ENCODE results near the gene RPL15.

The RPL15 gene

DNA sequence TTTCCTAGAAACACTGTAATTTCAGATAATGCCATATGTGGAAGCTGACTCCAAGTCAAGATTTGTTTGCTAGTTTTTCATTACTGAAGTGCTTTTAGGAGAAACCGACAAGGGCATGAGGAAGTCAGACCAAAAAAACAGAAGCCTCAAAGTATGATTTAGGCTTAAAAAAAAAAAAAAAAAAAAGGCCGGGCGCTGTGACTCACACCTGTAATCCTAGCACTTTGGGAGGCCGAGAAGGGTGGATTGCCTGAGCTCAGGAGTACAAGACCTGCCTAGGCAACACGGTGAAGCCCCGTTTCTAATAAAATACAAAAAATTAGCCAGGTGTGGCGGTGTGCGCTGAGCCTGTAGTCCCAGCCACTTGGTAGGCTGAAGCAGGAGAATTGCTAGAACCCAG is 11.6 kb downstream of the RPL15 start:
- no peak for DNase-seq (ENCODE audit: low read depth in 2 of 2)

DNA sequence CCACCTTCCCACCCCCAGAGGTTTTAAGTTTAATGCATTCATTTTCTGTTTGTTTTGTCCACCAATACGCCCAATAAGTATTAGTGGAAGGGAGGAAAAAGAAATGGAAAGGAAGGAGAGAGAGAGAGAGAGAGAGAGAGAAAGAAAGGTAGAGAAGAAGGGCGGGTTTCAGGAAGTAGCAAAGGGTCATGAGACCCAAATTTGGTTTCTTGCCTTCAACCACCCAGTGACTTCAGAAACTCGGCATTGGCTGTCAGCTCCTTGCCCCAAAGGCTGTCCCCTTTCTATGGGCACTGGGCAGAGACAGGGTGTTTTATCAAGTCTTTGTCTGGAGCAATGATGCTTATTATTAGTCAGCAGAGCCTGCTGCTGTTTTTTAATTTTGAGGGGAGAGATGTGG is 14.7 kb downstream of the RPL15 start:
- DNase-seq (ENCODE audit: low read depth in 2 of 2) = no peak

DNA sequence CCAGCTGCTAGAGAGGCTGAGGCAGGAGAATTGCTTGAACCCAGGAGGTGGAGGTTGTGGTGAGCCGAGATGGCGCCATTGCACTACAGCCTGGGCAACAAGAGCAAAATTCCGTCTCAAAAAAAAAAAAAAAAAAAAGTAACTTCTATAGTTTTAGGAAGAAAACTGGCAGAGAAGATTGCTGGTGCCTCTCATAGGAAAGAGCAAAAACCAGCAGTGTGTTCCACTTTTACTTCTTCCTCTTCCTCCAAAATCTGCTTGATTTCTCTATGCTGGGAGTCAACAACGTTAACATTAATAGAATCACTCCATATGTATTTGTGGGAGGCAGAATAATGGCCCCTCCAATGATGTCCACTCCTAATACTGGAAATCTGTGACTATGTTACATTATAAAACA is 15.6 kb downstream of the RPL15 start:
- DNase-seq (ENCODE audit: low read depth in 2 of 2) = no peak

DNA sequence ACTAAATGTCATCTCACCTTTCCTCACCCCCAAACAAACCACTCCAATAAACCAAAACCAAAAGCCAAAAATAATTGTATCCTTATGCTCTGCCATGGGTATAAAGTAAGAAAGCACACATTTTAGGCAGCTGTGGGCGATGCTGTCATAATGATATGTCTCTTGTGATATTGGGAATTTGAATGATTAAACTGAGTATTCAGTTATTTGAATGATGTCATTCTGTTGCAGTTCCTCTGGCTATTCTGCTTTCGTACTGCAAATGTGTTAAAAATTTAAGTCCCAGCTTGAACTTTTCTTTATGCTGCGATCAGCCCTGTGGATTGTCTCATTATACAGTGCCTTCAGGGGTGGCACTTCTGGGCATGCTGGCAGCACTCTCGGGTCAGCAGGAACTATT is 17.3 kb downstream of the RPL15 start:
- no peak for DNase-seq (ENCODE audit: low read depth in 2 of 2)

DNA sequence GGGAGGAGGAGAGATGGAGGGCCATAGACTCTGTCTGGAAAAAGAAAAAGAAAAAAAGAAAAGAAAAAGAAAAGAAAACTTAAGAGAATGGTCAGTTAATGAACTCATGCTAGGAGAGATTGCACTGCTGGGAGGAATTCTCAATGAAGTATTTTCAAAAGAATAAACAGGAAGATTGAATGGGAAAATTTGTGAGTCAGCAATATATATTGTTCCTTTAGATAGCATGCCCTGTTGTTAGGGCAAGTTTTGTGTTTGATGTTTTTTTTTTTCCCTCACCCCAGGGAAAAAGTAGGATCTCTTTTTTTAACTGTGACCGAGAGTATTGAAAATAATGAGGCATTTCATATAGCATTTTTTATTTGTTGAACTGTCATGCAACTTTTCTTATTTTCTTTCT is 20.4 kb downstream of the RPL15 start:
- no peak for DNase-seq (ENCODE audit: low read depth in 2 of 2)

DNA sequence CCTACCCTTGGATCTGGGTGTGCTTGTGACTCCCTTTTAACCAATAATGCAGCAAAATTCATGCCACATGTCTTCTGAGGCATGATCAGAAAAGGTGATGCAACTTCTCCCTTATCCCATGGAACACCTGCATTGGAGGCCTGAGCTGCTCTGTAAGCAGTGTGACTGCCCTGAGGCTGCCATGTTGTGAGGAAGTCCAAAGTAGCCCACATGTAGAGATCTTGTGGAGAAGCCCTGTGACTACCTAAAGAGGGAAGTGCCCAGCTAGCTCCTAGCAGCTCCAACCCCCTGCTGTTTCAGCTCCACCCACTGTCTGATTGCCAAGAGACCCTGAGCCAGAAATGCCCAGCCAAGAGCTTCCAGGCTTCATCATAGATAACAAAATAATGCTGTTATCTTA is 21.8 kb downstream of the RPL15 start:
- DNase-seq (ENCODE audit: low read depth in 2 of 2) = no peak

DNA sequence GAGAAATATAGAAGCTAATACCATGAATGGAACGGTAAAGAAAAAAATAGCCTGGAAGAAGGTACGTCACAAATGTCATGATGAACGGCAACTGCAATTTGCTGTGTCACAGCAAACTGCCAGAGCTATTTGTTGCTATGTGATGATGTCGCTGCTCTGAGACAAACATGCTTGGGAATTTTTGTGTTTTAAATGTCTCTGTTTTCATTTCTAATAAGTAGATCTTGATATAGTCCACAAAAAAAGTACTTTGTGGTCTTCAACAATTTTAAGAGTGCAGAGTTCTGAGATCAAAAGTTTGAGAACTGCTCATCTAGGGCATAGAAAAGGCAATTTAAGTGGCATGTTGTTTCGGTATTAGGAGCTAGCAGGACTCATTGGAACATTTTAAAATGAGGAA is 23.8 kb downstream of the RPL15 start:
- no peak for DNase-seq (ENCODE audit: low read depth in 2 of 2)

DNA sequence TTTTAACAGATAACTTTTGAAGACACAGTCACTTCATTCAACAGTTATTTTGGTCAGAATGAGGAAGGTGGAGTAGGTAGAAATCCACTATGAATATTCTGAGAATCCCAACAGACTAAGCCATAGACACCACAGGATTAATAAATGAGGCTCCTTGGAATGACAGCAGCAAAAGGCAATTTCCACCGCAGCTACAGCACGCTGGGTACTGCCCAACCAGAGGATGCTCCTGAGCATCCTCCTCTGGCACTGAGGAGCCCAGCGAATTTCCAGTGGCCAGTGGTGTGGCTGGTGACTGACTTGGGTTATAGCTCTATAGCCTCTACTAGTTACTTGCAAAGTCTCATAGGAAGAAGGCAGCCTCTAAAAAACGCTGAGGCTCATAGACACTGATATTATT is 24.5 kb downstream of the RPL15 start:
- no peak for DNase-seq (ENCODE audit: low read depth in 2 of 2)

DNA sequence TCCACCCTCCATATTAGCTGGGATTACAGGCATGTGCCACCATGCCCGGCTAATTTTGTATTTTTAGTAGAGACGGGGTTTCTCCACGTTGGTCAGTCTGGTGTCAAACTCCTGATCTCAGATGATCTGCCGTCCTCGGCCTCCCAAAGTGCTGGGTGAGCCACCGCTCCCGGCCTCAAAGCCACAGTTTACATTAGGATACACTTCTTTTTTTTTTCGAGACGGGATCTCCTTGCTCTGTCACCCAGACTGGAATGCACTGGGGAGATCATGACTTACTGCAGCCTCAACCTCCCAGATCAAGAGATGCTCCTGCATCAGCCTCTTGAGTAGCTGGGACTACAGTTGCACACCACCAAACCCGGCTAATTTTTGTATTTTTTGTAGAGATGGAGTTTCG is 25.6 kb downstream of the RPL15 start:
- no peak for DNase-seq (ENCODE audit: low read depth in 2 of 2)

DNA sequence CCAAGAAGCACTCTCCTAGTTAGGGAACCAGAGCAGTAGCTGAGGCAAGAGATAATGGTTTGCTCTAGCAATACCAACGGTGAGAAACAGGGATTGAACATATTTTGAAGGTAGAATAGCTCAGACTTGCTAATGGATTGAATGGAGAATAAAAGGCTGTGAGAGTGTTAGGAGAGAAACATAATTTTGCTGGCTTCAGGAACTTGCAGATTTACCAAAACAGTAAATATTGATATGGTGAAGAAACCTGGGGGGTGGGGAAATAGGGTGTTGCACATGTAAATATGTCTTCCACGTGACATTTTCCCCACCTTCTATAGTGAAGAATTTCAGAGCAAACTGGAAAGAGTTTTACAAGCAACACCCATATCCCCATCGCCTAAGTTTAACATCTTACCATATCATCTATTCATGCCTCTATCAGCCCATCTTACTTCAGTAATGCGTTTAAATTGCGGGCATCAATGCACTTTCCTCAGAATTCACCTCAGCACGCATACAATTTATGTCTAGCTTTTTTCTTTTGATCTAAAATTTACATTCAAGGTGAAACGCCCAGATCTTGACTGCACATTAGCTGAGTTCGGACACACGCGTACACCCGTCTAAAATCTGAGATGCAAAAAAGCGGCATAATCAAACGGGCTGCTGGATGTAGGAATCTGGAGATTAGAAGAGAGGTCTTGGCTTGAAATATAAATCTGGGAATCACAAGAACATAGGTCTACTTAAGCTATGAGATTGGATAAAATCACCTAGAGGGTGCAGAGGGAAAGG is 27.3 kb downstream of the RPL15 start:
- DNase-seq (ENCODE audit: low read depth in 2 of 2) = no peak

DNA sequence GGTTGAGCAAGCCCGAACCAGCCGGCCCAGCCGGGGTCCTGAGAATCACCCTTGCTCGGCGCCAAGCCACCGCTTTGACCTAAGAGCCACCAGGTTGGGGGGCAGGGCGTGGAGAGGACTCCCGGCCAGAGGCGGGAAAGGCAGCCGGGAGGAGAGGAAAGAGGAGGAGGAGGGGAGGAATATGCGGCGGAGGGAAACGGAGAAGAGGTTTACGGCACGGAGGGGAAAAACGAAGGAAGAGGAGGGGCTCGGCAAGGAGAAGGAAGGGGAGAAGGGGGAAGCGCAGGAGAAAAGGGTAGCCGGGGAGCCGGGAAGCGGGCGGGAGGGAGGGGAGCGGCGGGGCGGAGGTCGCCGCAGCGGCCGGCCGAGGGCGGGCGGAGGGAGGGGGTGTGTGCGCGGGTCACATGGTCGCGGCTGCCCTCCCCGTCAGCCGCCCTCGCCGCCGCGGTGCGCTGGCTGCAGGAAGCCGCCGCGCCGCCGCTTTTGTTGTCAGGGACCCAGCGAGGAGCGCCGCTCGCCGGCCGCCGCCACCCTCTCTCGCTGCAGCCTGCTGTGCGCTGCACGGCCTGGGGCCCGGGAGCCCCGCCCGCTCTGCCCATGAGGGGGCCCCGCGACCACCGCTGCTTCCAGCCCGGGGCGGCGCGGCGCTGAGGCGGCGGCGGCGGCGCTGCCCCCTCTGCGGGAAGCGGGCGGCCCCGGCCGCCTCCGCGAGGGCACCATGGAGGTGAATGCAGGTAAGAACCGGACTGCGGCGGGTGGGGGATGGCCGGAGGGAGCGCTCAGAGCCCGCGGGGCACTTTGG is 28.1 kb downstream of the RPL15 start, which contains the start of gene NR1D2:
NR1D2 (plus strand) TSS at position 426 of the 802 bp plus-strand sequence; CDS start at position 719, 293 bp downstream.
- peak; percentile 64 to 66 for DNase-seq (ENCODE audit: low read depth in 2 of 2)

DNA sequence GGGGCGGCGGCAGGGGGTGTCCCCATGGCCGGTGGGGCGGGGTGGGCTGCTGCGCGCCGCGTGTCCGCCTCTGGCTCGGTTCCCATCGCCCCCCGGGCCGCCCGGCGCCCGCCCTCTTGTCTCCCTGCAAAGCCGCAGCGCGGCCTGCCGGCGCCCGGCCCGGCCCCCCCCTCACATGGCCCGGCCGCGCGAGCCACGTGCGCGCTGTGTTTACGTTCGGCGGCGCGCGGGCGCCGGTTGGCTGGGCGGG is 28.7 kb downstream of the RPL15 start:
- DNase-seq (ENCODE audit: low read depth in 2 of 2) = no peak

DNA sequence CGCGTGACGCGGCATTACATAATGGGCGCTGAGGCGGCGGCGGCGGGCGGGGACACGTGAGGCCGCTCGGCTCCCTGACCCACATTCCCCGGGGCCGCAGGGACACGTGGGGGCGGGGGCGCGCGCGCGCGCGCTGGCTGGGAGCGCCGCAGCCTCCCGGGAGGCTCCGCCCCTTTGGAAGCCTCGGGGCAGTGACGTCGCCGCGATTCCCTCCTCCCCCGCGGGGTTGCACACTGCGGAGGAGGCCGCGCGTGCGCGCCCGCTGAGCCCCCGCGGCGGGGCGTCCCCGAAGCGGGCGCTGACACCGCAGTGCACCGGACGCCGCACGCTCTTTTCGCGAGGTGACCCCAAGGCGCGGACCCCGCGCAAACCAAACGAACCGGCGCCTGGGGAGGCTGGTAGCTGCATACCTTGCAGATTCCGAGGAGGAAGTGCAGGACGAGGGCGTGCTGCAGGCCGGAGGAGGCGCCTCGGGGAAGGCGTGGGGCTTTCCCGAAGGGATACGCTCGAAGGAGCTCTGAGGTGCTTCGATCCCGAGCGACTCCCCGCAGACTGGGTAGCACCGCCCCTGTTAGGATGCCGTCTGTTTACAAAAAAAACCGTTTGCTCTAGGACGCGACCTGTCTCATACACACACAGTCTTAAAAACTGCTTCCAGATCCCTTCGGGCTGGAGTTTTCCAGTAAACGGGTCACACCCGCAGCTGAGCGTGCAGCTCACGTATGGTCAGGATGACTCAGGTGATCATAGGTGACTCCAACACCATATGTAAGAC is 29.2 kb downstream of the RPL15 start:
- DNase-seq (ENCODE audit: low read depth in 2 of 2) = peak; percentile 97 to 98

DNA sequence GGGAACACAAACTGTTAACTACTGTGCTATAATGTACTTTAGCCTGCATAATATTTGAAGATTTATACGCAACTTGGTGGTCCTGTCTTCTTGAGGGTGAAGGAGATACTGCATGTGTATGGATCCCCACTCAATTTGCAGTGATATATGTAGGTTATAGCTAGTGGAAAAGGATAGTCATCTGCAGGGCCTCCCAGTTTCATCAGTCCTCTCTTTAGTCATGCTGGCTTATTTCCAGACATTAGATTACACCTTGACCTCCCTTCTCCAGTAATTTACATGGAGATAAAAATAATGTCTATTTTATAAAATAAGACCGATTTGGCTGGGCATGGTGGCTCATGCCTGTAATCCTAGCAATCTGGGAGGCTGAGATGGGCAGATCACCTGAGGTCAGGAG is 31.8 kb downstream of the RPL15 start:
- DNase-seq (ENCODE audit: low read depth in 2 of 2) = no peak

DNA sequence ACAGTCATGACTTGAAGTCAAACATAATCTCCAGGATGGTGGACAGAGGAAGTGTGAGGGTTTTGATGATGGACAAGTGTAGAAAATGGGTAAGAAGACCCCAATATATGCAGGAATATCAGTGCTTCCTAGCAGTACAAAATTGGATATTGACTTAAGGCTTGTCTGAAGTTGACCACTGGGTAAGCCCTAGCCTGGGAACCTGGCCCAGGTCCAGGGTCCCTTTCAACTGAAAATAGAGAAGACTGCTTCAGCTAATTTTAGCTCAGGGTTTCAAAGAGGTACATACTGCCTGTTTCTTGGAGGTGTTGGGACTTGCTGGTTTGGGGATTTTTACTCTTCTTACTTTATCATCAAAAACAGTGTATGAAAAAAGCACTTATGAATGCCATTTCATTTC is 32.9 kb downstream of the RPL15 start:
- DNase-seq (ENCODE audit: low read depth in 2 of 2) = no peak

DNA sequence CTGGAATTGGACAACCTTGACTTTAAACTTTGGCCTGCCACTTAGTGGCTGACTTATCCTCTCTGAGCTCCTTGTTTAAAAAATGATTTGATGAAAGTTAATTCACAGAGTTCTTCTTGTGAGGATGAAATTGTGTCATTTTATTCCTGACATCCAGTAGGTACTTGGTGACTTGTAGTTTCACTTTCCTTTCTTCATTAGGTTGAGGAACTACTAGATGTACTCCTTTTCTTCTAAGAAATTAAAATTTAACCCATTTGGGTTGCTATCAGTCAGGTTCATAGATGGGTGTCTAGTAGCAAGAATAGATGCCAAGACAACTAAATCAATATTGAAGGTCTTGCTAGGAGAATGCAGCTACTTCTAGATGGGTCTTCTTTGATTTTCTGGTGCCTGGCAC is 33.4 kb downstream of the RPL15 start:
- no peak for DNase-seq (ENCODE audit: low read depth in 2 of 2)

DNA sequence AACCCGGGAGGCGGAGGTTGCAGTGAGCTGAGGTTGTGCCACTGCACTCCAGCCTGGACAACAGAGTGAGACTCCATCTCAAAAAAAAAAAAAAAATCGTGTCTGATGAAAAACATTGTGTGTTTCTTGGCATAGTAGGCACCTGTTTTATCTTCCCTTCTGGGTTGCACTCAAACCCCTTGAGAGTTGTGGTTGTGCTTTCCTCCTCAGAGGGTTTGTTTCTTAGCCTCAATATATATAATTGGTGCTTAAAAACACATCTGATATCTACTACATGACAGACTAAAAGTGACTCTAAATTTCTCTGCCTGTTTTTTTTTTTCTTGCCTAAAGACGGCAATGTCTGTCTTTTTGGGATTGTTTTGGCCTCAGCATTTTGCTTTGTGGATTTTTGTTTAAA is 35.7 kb downstream of the RPL15 start:
- DNase-seq (ENCODE audit: low read depth in 2 of 2) = no peak

DNA sequence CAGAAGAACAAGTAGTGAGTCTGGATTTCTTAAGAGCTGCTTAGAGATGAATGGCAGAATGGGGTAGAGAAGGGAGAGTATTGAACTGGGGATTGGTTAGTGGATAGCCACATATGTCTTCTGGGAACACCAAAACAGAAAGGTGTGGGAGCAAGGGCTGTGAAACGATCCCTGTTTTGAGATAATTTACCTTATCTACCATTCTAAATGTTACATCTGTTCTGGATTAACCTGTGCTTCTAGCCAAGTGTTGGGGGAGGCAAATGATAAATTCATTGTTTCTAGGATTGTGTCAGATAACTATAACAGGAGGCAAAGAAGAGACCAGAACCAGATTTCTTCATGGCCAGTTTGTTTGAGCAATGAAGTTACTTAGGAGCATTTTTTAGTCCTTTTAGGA is 36.6 kb downstream of the RPL15 start:
- no peak for DNase-seq (ENCODE audit: low read depth in 2 of 2)

DNA sequence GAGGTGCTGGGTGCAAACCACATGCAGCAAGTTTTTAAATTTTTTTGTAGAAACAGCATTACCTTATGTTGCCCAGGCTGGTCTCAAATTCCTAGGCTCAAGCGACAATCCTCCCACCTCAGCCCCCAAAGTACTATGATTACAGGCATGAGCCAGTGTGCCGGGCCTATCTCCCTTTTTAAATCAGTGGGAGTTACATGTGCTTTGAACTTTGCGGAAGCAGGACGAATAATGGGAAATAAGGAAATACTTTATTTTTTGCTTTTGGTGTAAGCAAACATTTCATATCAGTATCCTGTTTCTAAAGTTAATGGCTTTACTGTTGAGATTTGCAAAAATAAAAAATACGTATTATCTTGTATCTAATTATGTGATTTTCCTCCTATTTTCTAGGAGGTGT is 37.2 kb downstream of the RPL15 start:
- DNase-seq (ENCODE audit: low read depth in 2 of 2) = no peak

DNA sequence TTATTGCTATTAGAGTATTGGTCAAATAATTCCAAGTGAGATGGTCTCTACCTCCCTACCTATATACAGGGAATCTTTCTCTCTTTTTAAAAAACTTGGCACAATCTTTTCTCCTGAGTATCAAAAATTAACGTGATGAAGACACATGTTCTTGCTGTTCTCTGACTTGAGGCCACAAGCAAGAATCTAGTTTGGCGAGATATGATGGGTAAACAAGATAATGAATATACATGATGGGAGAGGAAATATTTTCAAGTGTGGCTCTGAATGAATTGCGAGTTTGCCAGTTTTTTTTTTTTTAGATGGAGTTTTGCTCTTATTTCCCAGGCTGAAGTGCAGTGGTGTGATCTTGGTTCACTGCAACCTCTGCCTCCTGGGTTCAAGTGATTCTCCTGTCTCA is 39.8 kb downstream of the RPL15 start:
- DNase-seq (ENCODE audit: low read depth in 2 of 2) = no peak

DNA sequence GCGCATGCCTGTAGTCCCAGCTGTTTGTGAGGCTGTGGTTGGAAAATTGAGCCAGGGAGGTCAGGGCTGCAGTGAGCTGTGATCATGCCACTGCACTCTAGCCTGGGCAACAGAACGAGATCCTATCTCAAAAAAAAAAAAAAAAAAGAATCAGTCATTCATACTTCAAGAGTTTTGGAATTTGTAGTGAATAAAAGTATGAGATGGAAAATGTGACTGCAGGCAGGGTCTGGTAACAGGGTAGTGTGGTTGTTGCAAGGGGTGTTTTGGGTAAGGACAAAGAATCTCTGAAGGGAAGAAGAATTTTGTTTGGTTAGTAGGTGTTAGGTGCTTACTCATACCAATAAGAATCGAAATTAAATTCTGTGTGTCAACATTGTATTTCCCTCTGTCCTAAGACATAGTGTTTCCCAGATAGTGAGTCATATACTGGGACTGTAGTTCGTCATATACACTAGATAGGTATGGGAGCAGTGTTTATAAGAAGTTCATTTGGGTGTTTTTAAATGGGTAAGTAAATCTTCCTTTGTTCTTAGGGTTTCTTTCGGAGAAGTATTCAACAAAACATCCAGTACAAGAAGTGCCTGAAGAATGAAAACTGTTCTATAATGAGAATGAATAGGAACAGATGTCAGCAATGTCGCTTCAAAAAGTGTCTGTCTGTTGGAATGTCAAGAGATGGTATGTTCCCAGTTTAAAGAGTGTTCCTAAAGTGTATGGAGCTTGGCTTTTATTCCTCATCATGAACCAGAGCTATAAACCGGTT is 42.4 kb downstream of the RPL15 start:
- DNase-seq (ENCODE audit: low read depth in 2 of 2) = no peak

DNA sequence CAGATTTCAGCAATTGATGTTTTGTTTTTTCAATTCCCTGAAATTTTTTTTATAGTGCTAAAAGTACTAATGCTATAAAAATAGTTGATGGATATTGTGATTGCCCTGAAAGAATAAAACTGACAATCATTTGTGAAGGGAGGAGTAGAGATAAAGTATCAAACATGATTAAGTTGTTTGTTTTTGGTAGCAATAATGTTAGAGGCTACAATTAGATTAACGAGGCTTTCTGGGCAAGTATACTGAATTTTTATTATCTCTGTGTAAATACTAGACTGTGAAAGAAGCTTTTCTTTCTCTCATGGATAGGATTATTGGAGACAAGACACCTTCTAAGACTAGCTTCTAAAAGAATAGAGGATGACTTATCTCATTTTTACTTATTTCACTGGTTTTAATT is 43.7 kb downstream of the RPL15 start:
- no peak for DNase-seq (ENCODE audit: low read depth in 2 of 2)
